Placental pericyte (primary cell): ENCODE results near the gene REELD1. TPM values are rescaled to one million over a fixed set of nuclear protein-coding genes. Genes with fewer than 3 reads are reported as not detected.

ENCODE experiments used
- total RNA-seq: library from RNA; depleted of rRNA; stranded (reverse); fragments of >200 nt; gene quantifications from 2 replicates; pipeline ENCODE4 v1.2.3, GENCODE V29; 2012

The REELD1 gene
- not detected in 2 replicates for total RNA-seq

GRCh38 chr4:146214238-146214637 is at the start of gene REELD1:
REELD1 (plus strand) TSS chr4:146214538; CDS start chr4:146216953, 2,415 bp downstream.

DNA sequence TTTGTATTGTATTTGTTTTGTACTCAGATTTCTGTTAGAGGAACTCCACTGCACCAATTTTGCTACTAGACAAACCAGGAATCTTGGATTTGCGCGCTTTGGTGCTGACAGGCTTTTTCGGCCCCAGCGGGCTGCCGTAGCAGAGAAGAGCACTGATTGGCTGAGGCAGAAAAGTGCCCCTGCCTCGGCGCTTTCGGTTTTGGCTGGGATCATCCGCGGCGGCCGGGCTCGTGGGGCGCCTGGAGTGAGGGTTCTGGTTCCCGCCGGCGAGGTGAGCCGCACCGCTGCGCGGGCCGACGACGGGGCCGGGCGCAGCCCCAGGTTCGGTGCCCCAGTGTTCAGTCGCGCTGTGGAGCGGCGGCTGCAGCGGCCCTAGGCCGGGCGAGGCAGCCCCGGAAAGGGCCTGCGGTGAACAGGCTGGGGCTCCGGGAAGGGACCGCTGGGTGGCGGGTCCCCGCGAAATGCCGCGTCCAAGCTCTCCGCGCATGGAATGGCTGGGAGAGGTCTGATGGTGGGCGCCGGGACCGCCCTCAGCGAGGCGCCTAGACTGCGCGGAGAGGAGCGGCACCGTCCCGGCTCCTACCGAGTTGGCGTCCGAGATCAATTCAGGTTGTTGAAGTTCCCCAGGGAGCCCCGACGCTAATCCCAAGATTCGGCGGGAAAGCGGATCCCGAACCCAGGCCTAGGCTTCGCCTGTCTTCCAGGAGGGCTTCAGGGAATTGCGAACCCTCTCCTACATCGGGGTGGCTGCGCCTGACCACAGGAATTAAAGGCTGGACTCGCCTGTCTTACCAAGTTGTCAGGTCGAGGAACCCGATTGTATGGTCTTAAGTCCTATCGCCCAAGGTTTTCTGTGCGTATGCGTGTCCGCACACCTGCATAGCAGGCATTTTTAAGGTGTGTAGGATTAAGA is 38.5 kb upstream of the REELD1 start, which contains the start of gene LSM6:
LSM6 (plus strand) TSS at position 178 of the 913 bp plus-strand sequence. CDS start 7,204 bp downstream, outside the sequence.

Other genes starting within 250 kb of the REELD1 start
- gene LSM6, start 38.8 kb upstream of the REELD1 start, total RNA-seq, result 16.4 and 36.4 TPM in 2 replicates